ENCODE results near the gene CSNK1D.

CSNK1D gene

DNA sequence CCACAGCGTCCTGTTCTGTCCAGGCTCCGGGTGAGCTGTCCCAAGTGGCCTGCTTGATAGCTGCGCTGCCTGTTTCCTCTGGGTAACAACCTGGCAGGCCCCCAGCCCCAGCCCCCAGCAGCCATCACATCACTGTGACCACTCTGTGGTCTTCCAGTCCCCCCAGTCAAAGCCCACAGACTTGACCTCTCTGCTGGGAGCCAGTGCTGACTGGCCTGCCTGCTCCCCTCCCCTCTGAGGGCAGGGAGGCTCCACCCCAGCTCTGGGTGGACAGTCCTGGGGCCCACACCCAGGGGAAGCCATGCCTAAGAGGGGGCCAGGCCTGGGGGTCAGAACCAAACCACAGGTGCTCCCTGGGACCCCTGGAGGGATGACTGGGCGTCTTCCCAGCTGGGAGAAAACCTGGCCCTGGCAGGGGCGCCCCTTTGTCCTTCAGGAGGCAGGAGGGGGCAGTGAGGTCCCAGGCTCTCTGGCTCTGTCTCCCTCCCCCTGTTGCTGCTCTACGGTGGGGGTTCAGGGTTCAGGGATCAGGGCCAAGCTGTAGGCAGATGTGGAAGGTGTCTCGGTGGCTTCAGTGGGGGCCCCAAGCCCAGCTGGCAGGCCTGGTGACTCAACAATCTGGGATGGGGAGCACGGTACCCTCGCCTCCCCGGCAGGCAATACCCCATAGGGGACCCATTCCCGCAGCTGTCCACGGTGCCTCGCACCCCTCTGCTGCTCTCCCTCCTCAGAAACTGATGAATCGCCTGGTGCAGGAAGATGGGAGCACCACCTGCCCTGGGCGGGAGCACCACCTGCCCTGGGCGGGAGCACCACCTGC lies 46.5 kb downstream of the CSNK1D start:
- DNase-seq: no peak

DNA sequence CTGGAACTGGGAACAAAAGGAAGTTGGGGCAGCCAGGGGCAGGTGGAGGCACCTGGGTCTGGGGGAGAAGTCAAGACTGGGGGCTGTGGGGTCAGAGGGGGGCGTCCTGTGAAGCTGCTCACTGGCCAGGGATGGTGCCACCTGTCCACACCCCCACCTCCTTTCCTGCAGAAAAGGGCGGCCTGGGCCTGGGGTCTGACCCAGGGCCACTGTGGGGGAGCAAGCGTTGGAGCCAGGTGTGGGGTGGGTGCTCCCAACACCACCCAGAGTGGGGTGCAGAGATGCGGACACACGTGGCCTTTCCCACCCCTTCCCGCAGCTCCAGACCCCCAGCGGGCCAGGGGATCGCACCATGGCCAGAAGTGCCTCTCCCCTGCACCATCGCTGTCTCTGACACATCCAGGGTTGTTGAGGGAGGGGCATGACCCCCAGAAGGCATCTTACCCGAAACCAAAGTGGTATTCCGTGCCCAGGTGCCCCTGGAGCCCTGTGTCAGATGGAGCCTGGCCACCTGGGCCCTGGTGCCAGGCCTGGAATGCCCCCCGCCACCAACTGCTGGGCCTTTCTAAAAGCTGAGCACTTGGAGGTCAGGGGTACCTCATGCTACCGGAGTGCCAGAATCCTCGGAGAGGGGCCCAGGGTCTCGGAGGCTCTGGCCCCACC lies 47.2 kb downstream of the CSNK1D start:
- no peak for DNase-seq

DNA sequence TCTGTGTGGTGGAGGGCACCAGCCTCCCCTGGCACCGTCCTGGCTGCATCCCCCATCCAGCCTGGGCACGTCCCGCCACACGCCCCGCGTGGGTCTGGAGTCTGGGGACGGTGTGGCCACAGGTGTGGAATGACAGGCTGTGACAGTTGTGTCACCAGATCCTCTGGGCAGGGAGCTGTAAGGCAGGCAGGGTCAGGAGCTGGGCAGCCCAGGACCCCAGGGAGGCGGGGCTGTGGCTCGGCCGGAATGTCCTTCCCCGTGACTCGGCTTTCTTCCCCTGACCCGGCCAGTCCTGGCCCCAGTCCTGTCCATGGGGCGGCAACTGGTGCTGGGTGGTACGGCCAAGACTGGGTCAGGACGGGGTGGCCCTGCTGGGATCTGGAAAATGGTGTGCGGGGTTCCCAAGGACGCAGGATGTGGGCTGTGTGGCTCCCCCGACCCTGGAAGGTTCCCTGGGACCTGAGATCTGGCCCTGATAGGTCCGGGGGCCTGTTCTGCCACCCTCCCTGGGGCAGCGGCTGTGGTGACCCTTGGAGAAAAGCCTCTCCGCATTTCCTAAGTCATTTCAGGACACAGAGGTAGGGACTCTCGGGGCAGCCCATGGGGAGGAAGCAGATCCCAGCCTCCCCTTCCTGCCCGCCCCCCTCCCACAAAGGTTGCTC lies 48.0 kb downstream of the CSNK1D start:
- no peak for DNase-seq

DNA sequence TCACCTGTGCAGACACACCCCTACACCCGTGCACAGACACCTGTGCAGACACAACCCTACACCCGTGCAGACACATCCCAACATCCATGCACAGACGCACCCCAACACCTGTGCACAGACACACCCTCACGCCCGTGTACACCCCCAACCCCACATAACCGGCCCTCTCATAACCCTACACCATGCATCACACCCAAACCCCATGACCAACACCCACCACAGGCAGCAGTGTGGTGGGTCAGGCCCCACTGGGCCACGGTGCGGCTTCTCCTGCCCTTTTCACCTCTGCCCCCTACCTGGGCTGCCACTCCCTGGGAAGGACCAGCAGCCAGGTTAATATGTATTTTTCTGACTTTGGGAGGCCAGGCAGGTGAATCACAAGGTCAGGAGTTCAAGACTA lies 48.8 kb downstream of the CSNK1D start:
- no peak for DNase-seq

DNA sequence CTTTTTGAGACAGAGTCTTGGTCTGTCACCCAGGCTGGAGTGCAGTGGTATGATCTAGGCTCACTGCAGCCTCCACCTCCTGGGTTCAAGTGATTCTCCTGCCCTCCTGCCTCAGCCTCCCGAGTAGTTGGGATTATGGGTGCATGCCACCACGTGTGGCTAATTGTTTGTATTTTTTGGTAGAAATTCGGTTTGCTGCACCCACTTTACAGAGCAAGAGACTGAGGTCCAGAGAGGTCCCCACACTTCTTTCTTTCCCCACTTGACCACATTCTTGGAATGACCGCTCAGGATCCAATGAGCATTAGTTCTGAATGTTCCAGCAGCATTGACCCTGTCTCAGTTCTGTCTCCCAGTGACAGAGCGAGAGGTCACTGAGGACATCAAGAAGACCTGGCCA lies 50.0 kb downstream of the CSNK1D start:
- no peak for DNase-seq

DNA sequence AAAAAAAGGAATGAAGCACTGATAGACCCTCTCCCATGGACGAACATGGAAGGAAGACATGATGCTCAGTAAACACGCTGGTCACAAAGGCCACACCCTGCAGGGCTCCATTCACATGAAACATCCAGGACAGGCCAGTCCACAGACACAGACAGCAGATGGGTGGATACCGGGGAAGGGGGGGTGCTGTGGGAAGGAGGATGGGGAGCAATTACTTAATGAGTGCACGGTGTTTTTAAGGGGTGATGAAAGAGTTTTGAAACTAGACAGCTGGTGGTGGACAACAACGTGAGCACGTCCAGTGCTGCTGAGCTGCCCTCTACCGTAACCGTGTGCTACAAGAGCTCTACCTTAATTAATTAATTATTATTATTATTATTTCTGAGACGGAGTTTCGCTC lies 50.7 kb downstream of the CSNK1D start:
- DNase-seq: no peak

DNA sequence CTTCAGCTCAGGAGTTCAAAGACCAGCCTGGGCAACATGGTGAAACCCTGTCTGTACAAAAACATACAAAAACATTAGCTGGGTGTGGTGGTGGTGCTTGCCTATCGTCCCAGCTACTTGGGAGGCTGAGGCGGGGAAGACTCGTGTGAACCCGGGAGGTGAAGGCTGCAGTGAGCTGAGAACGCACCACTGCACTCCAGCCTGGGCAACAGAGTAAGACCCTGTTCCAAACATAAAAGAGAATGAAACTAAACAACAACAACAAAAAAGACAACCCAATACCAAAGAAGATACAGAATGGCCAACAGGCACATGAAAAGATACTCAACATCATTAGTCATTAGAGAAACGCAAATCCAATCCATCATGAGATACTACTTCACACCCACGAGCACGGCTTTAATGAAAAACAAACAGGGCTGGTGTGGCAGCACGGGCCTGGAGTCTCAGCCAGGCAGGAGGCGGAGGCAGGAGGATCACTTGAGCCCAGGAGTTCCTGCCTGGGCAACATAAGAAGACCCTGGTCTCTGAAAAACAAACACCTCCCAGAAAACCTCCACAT lies 52.1 kb downstream of the CSNK1D start:
- no peak for DNase-seq

DNA sequence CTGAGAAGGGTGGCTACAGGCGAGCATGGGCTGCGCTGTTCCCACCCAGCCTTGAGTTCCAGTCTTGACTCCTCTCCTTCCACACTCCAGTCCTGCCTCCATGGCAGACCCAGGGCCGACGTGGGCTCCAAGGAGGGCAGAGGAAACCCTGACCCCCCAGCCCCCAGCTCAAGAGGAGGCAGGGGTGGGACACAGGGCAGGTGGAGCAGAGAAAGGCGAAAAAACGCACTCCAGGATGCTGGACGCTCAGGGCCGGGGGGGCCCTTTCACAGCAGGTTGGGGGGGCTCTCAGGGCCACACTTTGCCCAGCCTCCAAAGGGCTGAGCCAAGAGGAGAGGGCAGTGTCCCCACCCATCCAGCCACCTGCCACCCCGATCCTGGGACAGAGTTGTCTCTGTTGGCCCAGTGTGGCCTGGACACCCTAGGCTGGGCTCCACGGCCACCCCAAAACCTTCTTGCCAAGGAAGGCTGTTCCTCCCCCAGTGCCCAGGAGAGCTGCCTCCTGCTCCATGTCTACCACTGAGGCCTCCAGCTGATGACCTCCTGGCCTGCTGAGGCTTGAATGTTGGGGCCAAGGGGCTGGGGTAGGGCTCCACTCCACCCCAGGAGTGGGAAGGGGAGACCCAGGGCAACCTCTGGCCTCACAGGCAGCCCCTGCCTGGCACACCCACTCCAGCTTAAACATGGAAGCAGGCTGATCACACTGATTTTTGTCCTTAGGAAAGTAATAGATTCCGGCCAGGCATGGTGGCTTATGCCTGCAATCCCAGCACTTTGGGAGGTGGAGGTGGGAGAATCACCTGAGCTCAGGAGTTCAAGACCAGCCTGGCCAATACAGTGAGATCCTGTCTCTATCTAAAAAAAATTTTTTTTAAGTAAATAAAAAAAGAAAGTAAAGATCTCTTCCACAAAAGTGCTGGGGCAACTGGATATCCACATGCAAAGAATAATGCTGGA lies 53.5 kb downstream of the CSNK1D start:
- no peak for DNase-seq

DNA sequence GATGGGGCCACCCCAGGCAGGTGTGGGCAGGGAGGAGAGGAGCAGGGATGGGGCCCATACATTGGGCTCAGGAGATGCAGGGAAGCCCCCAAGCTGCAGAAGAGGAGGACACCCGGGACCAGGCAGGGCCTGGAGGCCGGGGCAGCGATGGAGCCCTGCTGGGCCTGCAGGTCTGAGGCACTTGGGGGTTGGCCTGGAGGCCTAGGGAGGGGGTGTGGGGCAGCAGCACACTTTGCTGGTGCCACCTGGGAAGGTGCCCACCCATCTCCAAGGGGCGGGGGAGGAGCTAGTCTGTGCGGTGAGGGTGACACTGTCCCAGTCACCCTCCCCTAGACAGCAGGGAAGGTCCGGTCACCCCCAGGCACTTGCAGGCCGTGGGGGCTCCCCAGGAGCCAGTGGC lies 54.4 kb downstream of the CSNK1D start:
- DNase-seq: no peak

DNA sequence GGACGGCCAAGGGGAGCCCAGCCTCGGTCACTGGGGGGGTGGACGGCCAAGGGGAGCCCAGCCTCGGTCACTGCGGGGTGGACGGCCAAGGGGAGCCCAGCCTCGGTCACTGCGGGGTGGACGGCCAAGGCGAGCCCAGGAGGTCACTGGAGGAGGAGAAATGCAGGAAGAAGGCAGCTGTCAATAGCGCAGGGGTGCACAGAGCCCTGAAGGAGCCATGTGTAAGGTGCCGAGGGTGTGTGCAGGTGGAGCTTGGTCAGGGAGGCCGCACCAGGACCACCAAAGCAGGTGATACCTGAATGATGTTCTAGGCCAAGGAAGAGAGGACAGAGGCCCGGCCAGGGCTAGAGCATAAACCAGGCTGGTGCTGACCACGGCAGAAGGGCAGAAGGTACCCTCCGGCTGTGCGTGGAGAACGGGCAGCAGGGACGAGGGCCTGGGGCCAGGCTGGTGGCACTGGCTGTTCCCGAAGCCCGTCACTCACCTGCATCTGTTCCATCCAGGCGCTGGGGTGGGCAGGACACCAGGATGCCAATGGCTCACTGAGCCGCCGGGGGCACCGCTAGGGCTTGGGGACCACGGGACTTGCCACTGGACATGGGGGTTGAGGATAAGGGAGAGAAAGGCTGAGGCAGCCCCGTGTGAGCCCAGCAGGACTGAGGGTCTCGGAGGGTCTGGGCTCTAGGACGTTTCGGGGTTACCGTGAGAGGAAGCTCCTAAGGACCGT lies 55.0 kb downstream of the CSNK1D start:
- DNase-seq: no peak

DNA sequence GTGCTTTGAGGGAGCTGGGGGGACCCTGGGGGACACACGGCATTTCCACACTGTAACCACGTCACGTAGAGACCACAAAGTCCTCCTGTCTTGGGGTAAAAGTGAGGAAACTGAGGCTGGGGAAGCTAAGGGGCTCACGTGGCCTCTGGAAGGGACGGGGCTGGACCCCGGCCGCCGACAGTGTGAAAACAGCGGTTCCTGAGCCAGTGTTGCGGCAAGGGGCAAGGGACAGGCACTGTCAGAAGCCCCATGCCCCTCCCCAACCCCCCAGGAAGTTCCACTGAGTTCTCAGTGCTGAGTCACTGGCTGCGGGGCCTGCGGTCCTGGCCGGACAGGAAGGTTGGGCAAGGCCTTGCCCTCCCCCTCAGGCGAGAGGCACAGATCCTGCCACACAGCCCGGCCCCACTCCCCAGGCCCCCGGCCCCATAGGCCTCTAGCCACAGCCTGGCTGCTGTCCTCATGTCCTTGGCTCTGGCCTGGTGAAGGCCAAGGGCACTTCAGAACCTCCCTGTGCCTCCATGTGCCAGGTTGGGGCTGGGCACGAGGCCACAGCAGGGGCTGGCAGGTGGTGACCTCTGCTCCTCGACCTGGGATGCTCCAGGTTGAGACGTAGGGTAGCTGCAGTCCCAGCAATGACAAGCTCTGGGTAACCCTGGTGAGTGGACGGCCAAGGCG lies 55.8 kb downstream of the CSNK1D start:
- DNase-seq: no peak

DNA sequence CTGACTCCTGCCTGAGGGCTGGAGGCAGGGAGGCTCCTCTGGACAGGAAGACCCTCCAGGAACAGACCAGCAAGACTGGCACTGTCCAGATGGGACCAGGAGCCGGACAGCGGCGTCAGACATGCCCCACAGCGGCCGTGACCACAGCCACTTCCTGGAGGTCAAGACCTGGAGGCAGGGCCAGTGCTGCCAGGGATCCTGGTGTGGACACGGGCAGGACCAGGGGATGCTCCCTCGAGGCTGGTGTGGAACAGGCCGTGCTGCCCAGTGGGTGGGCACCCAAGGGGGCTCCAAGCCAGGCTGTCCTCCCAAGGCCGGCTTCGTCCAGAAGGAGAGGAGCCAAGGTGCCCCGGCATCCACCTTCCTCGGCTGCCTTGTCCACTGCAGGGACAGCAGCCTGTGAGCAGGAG lies 56.4 kb downstream of the CSNK1D start:
- DNase-seq: no peak

DNA sequence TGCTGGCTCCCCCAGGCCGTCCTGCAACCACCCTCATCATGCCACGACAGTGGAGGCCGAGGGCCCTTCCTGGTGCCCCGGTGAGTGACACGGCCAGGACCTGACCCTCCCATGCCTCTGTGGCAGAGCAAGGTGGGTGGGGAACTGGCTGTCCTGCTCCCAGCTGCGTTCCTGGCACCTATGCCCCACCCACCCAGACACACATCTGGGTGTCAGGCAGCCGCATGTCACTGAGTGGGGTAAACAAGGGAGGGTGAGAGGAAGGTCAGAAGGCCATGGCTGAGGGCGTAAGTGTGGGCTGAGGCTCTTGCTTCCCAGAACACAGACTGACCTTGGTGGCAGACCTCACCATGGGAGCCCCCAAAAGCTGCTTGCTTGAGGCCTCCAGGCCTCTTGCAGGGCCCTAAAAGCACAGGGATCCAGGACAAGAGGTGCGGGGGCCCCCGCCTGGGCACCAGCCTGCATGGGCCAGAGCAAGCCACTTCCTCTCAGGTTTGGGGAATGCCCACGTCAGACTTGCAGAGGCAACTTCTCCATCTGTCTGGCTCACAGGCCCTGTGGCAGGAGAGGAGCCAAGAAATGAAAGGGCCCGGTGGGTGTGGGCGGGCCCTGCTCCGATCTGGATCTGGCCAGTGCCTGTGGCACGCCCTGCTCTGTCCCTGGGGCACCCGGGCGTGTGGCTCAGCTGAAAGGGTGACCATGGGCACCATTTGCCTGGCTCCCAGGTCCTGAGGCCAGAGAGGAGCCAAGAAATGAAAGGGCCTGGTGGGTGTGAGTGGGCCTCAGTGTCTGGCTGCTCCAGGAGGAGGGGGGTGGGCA lies 57.0 kb downstream of the CSNK1D start:
- DNase-seq: no peak

DNA sequence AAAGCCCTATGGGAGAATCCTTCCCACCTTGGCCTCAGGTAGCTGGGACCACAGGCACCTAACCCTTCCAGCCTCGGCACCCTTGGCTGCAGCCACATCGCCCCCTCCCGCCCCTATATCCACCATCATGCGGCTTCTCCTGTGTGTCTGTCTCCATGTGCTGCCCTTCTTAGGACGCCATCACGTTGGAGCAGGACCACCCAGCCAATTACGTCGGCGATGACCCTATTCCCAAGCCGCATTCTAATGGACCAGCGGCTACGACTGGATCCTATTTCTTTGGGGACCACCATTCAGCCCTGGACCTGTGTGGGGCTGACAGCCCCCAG lies 57.6 kb downstream of the CSNK1D start:
- no peak for DNase-seq

DNA sequence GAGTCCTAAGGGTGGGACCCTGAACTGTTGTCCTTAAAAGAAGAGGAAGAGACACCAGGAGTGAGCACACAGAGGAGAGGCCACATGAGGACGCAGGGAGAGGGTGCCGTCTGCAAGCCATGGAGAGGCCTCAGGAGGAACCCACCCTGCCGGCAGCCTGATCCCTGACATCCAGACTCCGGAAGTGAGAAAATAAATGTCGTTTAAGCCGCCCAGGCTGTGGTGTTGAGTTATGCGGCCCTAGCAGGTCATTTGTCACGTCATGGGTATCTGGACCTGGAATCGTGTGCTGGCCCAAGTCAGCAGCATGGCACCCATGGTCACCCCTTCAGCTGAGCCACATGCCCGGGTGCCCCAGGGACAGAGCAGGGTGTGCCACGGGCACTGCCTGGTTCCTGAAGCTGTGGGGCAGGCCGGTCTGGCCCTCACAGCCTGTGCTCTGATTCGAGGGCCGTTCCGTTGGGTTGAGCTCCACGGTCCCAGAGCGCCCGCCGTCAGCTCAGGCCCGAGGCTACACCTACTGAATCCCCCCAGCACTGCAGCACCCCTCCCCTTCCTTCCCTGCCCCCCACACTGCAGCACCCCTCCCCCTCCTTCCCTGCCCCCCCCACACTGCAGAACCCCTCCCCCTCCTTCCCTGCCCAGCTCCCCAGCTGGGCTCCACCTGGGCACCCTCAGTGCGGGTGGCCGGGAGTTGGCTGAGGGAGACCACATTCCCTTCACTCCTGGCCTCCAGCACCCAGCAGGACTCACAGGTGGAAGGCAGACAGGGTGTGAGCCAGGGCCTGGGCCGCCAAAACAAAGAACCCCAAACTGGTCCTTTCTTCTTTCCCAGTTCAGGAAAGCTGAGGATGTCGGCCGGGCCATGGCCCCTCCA lies 58.2 kb downstream of the CSNK1D start:
- no peak for DNase-seq

DNA sequence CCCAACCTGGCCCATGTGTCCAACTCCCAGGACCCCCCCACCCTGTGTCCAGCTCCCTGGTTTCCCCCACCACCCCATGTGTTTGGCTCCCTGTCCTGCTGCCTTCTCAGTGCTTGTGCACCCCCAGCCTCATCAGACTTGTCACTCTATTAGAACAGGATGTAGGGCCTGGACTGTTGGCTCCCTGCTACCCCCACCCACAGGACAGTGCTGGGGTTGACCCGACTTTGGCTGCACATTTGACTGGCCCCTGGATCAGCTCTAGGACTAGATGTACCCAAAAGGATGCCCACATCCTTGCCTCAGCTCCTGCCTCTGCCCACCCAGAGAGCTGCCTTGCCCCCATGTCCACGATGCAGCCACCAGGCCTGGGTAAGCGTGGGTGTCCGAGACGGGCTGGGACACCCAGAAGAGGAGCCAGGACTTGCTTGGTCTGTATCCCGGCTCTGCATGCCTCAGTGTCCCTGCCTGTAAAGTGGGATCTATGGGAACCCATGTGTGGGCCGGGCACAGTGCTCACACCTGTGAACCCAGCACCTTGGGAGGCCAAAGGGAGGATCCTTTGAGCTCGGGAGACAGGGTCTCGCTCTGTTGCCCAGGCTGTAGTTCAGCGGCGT lies 59.4 kb downstream of the CSNK1D start:
- no peak for DNase-seq

DNA sequence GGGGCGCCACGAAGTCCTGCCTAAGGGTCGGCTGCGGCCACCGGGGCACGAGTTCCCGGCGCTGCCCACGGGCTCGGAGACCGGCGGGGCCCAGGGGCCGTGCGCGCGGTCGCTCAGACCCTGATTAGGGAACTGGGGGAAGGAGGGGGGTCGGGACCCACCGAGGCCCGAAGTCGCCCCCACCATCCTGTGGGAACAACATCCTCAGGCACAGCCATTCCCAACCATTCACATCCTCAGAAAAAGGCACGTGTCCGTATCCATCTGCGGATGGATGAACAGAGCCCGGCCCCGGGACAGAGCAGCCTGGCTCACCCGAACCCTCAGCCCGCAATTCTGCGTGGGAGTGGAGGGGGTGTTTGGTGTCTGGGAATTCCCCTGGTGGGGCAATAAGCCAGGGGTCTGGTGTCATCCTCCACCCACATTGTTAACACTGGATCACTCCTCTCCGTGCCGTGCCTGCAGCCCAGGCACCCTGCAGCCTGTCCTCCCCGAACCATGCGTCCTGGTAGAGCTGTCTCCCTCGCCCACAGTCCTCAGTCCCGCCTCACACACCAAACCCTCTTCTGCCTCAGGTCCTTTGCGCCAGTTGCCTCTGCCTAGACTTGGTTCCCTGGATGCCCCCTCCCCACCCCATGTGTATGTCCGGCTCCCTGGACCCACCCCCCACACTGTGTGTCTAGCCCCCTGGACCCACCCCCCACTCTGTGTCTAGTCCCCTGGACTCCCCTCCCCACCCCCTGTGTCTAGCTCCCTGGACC lies 60.1 kb downstream of the CSNK1D start:
- no peak for DNase-seq
